ENCODE data around the gene RBM47.

DNA sequence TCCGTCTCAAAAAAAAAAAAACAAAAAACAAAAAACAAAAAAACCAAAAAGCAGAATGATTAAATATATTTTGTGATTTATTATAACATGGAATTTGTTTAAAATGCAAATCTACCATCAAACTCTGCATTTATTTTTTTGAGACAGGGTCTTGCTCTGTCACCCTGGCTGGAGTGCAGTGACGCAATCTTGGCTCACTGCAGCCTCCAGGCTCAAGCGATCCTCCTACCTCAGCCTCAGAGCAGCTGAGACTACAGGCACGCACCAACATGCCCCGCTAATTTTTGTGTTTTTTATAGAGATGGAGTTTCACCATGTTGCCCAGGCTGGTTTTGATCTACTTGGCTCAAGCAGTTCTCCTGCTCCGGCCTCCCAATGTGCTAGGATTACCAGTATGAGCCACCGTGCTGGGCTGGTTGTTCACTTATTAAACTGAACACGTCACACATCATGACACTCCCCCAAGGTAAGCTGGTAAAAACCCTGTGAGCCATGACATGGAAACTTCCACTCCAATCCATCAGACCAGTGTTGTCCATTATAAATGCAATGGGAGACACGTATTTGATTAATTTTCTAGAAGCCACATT, 45.7 kb downstream of the RBM47 start:
- TF ChIP-seq, protein P1, sequence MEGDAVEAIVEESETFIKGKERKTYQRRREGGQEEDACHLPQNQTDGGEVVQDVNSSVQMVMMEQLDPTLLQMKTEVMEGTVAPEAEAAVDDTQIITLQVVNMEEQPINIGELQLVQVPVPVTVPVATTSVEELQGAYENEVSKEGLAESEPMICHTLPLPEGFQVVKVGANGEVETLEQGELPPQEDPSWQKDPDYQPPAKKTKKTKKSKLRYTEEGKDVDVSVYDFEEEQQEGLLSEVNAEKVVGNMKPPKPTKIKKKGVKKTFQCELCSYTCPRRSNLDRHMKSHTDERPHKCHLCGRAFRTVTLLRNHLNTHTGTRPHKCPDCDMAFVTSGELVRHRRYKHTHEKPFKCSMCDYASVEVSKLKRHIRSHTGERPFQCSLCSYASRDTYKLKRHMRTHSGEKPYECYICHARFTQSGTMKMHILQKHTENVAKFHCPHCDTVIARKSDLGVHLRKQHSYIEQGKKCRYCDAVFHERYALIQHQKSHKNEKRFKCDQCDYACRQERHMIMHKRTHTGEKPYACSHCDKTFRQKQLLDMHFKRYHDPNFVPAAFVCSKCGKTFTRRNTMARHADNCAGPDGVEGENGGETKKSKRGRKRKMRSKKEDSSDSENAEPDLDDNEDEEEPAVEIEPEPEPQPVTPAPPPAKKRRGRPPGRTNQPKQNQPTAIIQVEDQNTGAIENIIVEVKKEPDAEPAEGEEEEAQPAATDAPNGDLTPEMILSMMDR (IDR thresholded peaks at IDR 0.05): no peak
- no peak for TF ChIP-seq EP300 (IDR thresholded peaks at IDR 0.05)
